GM23338 (cell line): Measurements from ENCODE around the gene FHL1.

Experiments used
- CREB1 ChIP-seq: fragments of 250-450 bp; sonication (Bioruptor Pico); IDR thresholded peaks from 2 replicates; pipeline ENCODE4 v1.5.0; 2020; ENCODE audit warnings: low read depth, mild to moderate bottlenecking, moderate library complexity
- EZH2 ChIP-seq: fragments of 200-600 bp; sonication (generic); IDR thresholded peaks from one replicate; pipeline ENCODE4 v1.8.0; 2017; ENCODE audit warnings: antibody characterized with exemption, mild to moderate bottlenecking, low read depth; ENCODE audit not compliant: unreplicated experiment
- NANOG ChIP-seq: IDR thresholded peaks from 2 replicates; pipeline ENCODE4 v1.6.1; 2016; ENCODE audit warnings: antibody characterized with exemption, borderline replicate concordance
- POLR2AphosphoS5 ChIP-seq: IDR thresholded peaks from 2 replicates; pipeline ENCODE4 v1.6.1; 2016; ENCODE audit warnings: antibody characterized with exemption, low read depth
- ZNF331 ChIP-seq: fragments of 250-450 bp; sonication (Bioruptor Pico); IDR thresholded peaks from 2 replicates; pipeline ENCODE4 v1.5.0; 2020; ENCODE audit warnings: low read depth, mild to moderate bottlenecking, moderate library complexity
- TF ChIP-seq, protein P1 (sequence below), 2 experiments: fragments of 200-600 bp in 1 of 2; sonication (generic) in 1 of 2; conservative IDR thresholded peaks; 2 replicates each; pipeline versions ENCODE4 v1.5.1 to v1.6.1; 2016 to 2017; ENCODE audit warnings: antibody characterized with exemption in 2 of 2, low read depth in 2 of 2, mild to moderate bottlenecking in 2 of 2, moderate library complexity in 1 of 2
- TF ChIP-seq, protein P2 (sequence below): IDR thresholded peaks from one replicate; pipeline ENCODE4 v1.6.1; 2018; ENCODE audit warnings: antibody characterized with exemption; ENCODE audit not compliant: unreplicated experiment

DNA sequence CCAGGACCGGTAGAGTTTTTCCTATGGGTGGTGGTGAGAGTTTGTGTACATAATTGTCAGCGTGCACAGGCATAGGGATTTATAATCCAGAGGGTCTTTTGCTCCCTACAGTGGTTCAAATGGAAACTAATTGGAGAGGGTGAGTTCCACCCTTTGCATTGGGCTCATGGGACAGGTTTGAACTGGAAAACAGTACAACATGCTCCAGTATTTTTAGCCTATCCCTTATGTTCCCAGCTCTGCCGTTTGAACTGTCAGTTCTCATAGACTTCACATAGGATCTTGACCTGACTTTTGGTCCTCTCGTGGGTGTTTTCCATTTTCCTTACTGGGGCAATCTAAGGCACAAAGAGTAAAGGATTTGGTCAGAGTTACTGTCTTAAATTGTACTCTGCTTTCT, 31.8 kb downstream of the FHL1 start:
- TF ChIP-seq POLR2AphosphoS5 = no peak
- TF ChIP-seq EZH2 = no peak
- TF ChIP-seq, protein P1, sequence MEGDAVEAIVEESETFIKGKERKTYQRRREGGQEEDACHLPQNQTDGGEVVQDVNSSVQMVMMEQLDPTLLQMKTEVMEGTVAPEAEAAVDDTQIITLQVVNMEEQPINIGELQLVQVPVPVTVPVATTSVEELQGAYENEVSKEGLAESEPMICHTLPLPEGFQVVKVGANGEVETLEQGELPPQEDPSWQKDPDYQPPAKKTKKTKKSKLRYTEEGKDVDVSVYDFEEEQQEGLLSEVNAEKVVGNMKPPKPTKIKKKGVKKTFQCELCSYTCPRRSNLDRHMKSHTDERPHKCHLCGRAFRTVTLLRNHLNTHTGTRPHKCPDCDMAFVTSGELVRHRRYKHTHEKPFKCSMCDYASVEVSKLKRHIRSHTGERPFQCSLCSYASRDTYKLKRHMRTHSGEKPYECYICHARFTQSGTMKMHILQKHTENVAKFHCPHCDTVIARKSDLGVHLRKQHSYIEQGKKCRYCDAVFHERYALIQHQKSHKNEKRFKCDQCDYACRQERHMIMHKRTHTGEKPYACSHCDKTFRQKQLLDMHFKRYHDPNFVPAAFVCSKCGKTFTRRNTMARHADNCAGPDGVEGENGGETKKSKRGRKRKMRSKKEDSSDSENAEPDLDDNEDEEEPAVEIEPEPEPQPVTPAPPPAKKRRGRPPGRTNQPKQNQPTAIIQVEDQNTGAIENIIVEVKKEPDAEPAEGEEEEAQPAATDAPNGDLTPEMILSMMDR (conservative IDR thresholded peaks at IDR 0.05; ENCODE audit: low read depth in 2 of 2) = no peak
- TF ChIP-seq CREB1 (CRISPR knock-in tag) = no peak
- TF ChIP-seq, protein P2, sequence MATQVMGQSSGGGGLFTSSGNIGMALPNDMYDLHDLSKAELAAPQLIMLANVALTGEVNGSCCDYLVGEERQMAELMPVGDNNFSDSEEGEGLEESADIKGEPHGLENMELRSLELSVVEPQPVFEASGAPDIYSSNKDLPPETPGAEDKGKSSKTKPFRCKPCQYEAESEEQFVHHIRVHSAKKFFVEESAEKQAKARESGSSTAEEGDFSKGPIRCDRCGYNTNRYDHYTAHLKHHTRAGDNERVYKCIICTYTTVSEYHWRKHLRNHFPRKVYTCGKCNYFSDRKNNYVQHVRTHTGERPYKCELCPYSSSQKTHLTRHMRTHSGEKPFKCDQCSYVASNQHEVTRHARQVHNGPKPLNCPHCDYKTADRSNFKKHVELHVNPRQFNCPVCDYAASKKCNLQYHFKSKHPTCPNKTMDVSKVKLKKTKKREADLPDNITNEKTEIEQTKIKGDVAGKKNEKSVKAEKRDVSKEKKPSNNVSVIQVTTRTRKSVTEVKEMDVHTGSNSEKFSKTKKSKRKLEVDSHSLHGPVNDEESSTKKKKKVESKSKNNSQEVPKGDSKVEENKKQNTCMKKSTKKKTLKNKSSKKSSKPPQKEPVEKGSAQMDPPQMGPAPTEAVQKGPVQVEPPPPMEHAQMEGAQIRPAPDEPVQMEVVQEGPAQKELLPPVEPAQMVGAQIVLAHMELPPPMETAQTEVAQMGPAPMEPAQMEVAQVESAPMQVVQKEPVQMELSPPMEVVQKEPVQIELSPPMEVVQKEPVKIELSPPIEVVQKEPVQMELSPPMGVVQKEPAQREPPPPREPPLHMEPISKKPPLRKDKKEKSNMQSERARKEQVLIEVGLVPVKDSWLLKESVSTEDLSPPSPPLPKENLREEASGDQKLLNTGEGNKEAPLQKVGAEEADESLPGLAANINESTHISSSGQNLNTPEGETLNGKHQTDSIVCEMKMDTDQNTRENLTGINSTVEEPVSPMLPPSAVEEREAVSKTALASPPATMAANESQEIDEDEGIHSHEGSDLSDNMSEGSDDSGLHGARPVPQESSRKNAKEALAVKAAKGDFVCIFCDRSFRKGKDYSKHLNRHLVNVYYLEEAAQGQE = no peak
- TF ChIP-seq ZNF331 = no peak
- no peak for TF ChIP-seq NANOG
